ENCODE data around the gene NKX1-1.

Gene NKX1-1

GRCh38 chr4:1381181-1381621, 25.0 kb downstream of the NKX1-1 start:
- peaks cover 84% of the 10 kb centered on the region for H3K36me3 ChIP-seq (ENCODE audit: insufficient read depth, insufficient read length, low read length)
- no peaks in the 10 kb centered on the region for H3K9me3 ChIP-seq (ENCODE audit: insufficient read depth, low read length)

GRCh38 chr4:1380368-1381151, 25.7 kb downstream of the NKX1-1 start:
- Histone ChIP-seq H3K4me1 (ENCODE audit: insufficient read depth, insufficient read length) (no peaks in the 10 kb centered on the region), H3K9me3 (ENCODE audit: insufficient read depth, low read length) (no peaks in the 10 kb centered on the region), H3K36me3 (ENCODE audit: insufficient read depth, insufficient read length, low read length) (peaks cover 83% of the 10 kb centered on the region), H3K27me3 (ENCODE audit: insufficient read depth, insufficient read length) (no peaks in the 10 kb centered on the region), H3K4me3 (ENCODE audit: insufficient read length, low read depth) (no peak overlapping the region), H3K9ac (ENCODE audit: insufficient read length, low read depth) (no peak overlapping the region)
- no peak for DNase-seq (ENCODE audit: low read depth, low spot score)
- TF ChIP-seq ZNF274 (IDR thresholded peaks at IDR 0.05; ENCODE audit: low read depth, low read length), result no peak
- no peak for TF ChIP-seq SUZ12 (IDR thresholded peaks at IDR 0.05; ENCODE audit: extremely low read depth, insufficient read depth, insufficient read length)
- no peak for TF ChIP-seq YY1 (IDR thresholded peaks at IDR 0.05; ENCODE audit: insufficient read depth, insufficient read length)

More at GRCh38 chr4:1381181-1381621, 25.0 kb downstream of the NKX1-1 start:
- Histone ChIP-seq H3K9ac (ENCODE audit: insufficient read length, low read depth) (no peak overlapping the region), H3K4me3 (ENCODE audit: insufficient read length, low read depth) (no peak overlapping the region), H3K27me3 (ENCODE audit: insufficient read depth, insufficient read length) (no peaks in the 10 kb centered on the region), H3K4me1 (ENCODE audit: insufficient read depth, insufficient read length) (no peaks in the 10 kb centered on the region)
- DNase-seq (ENCODE audit: low read depth, low spot score), result no peak
- TF ChIP-seq SUZ12 (IDR thresholded peaks at IDR 0.05; ENCODE audit: extremely low read depth, insufficient read depth, insufficient read length) (no peak), YY1 (IDR thresholded peaks at IDR 0.05; ENCODE audit: insufficient read depth, insufficient read length) (no peak), ZNF274 (IDR thresholded peaks at IDR 0.05; ENCODE audit: low read depth, low read length) (no peak)

- Histone ChIP-seq H3K27me3 (ENCODE audit: insufficient read depth, insufficient read length) (no peaks in the 10 kb centered on the region), H3K9me3 (ENCODE audit: insufficient read depth, low read length) (no peaks in the 10 kb centered on the region), H3K9ac (ENCODE audit: insufficient read length, low read depth) (no peak overlapping the region), H3K4me3 (ENCODE audit: insufficient read length, low read depth) (no peak overlapping the region), H3K4me1 (ENCODE audit: insufficient read depth, insufficient read length) (no peaks in the 10 kb centered on the region), H3K36me3 (ENCODE audit: insufficient read depth, insufficient read length, low read length) (peaks cover 84% of the 10 kb centered on the region)
- no peak for TF ChIP-seq ZNF274 (IDR thresholded peaks at IDR 0.05; ENCODE audit: low read depth, low read length)
- TF ChIP-seq SUZ12 (IDR thresholded peaks at IDR 0.05; ENCODE audit: extremely low read depth, insufficient read depth, insufficient read length), result no peak
- no peak for TF ChIP-seq YY1 (IDR thresholded peaks at IDR 0.05; ENCODE audit: insufficient read depth, insufficient read length)
- no peak for DNase-seq (ENCODE audit: low read depth, low spot score)
These were observed 26.4 kb downstream of the NKX1-1 start for GRCh38 chr4:1379801-1380331.

GRCh38 chr4:1379351-1379781, 26.9 kb downstream of the NKX1-1 start:
- no peaks in the 10 kb centered on the region for H3K4me1 ChIP-seq (ENCODE audit: insufficient read depth, insufficient read length)
- TF ChIP-seq ZNF274 (IDR thresholded peaks at IDR 0.05; ENCODE audit: low read depth, low read length) (no peak), YY1 (IDR thresholded peaks at IDR 0.05; ENCODE audit: insufficient read depth, insufficient read length) (no peak), SUZ12 (IDR thresholded peaks at IDR 0.05; ENCODE audit: extremely low read depth, insufficient read depth, insufficient read length) (no peak)
- no peak overlapping the region for H3K9ac ChIP-seq (ENCODE audit: insufficient read length, low read depth)
- DNase-seq (ENCODE audit: low read depth, low spot score), result no peak
- no peaks in the 10 kb centered on the region for H3K9me3 ChIP-seq (ENCODE audit: insufficient read depth, low read length)
- H3K4me3 ChIP-seq (ENCODE audit: insufficient read length, low read depth), result no peak overlapping the region
- no peaks in the 10 kb centered on the region for H3K27me3 ChIP-seq (ENCODE audit: insufficient read depth, insufficient read length)
- peaks cover 84% of the 10 kb centered on the region for H3K36me3 ChIP-seq (ENCODE audit: insufficient read depth, insufficient read length, low read length)

GRCh38 chr4:1378559-1379231, 27.5 kb downstream of the NKX1-1 start:
- no peak for TF ChIP-seq ZNF274 (IDR thresholded peaks at IDR 0.05; ENCODE audit: low read depth, low read length)
- no peak for TF ChIP-seq YY1 (IDR thresholded peaks at IDR 0.05; ENCODE audit: insufficient read depth, insufficient read length)
- TF ChIP-seq SUZ12 (IDR thresholded peaks at IDR 0.05; ENCODE audit: extremely low read depth, insufficient read depth, insufficient read length), result no peak
- Histone ChIP-seq H3K4me3 (ENCODE audit: insufficient read length, low read depth) (no peak overlapping the region), H3K4me1 (ENCODE audit: insufficient read depth, insufficient read length) (no peaks in the 10 kb centered on the region), H3K27me3 (ENCODE audit: insufficient read depth, insufficient read length) (no peaks in the 10 kb centered on the region), H3K9me3 (ENCODE audit: insufficient read depth, low read length) (no peaks in the 10 kb centered on the region), H3K36me3 (ENCODE audit: insufficient read depth, insufficient read length, low read length) (peaks cover 78% of the 10 kb centered on the region), H3K9ac (ENCODE audit: insufficient read length, low read depth) (no peak overlapping the region)
- no peak for DNase-seq (ENCODE audit: low read depth, low spot score)

GRCh38 chr4:1377606-1378261, 28.5 kb downstream of the NKX1-1 start:
- Histone ChIP-seq H3K4me3 (ENCODE audit: insufficient read length, low read depth) (no peak overlapping the region), H3K4me1 (ENCODE audit: insufficient read depth, insufficient read length) (no peaks in the 10 kb centered on the region), H3K36me3 (ENCODE audit: insufficient read depth, insufficient read length, low read length) (peaks cover 76% of the 10 kb centered on the region), H3K27me3 (ENCODE audit: insufficient read depth, insufficient read length) (no peaks in the 10 kb centered on the region), H3K9me3 (ENCODE audit: insufficient read depth, low read length) (no peaks in the 10 kb centered on the region), H3K9ac (ENCODE audit: insufficient read length, low read depth) (no peak overlapping the region)
- no peak for DNase-seq (ENCODE audit: low read depth, low spot score)
- TF ChIP-seq YY1 (IDR thresholded peaks at IDR 0.05; ENCODE audit: insufficient read depth, insufficient read length) (no peak), SUZ12 (IDR thresholded peaks at IDR 0.05; ENCODE audit: extremely low read depth, insufficient read depth, insufficient read length) (no peak), ZNF274 (IDR thresholded peaks at IDR 0.05; ENCODE audit: low read depth, low read length) (no peak)
